Ishikawa (cell line): ENCODE results near the gene CNNM4.
A peak's percentile ranks its signal among the peaks of the same experiment; 100 is the strongest.

Experiments used
- EP300 ChIP-seq: IDR thresholded peaks from 2 replicates; pipeline ENCODE4 v1.6.1; 2012; ENCODE audit warnings: borderline replicate concordance
- MAX ChIP-seq: IDR thresholded peaks from 2 replicates; pipeline ENCODE4 v1.6.1; 2012
- TAF1 ChIP-seq: IDR thresholded peaks from 2 replicates; pipeline ENCODE4 v1.6.1; 2012; ENCODE audit warnings: low read depth, mild to moderate bottlenecking
- USF1 ChIP-seq: IDR thresholded peaks from 2 replicates; pipeline ENCODE4 v1.6.1; 2012

- TF ChIP-seq USF1: no peak
- peak; percentile 47; the same call in 1 of the 2 replicates for TF ChIP-seq MAX
- no peak for TF ChIP-seq EP300
- TF ChIP-seq TAF1: no peak
These were observed 54.8 kb downstream of the CNNM4 start for GRCh38 chr2:96815326-96816126.
